HG03442 (cell line): ENCODE measurements around the gene KAZN.

Experiments
- ATAC-seq: cut with Tn5 transposase; IDR thresholded peaks from one replicate; pipeline ENCODE4 v1.9.1; 2021; ENCODE audit warnings: mild to moderate bottlenecking, moderate library complexity; ENCODE audit not compliant: unreplicated experiment

The KAZN gene

GRCh38 chr1:15064217-15064929 lies 465.9 kb downstream of the KAZN start:
- no peak for ATAC-seq

DNA sequence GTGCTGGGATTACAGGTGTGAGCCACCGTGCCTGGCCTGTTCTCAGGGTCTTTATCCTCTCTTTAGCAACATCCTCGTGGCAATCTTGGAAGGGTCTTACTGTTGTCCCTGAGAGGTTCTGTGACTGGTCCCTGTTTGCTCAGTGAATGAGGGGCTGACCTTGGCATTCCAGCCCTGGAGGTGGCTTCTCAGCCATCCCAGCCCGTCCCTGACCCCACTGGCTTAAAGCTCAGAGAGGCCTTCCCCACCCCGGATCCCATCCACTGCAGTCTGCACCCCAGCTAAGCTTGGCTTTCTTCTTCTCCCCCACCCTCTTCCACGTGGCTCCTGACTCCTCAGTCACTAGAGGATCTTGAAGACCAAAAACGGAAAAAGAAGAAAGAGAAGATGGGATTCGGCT lies 466.8 kb downstream of the KAZN start:
- ATAC-seq = no peak

DNA sequence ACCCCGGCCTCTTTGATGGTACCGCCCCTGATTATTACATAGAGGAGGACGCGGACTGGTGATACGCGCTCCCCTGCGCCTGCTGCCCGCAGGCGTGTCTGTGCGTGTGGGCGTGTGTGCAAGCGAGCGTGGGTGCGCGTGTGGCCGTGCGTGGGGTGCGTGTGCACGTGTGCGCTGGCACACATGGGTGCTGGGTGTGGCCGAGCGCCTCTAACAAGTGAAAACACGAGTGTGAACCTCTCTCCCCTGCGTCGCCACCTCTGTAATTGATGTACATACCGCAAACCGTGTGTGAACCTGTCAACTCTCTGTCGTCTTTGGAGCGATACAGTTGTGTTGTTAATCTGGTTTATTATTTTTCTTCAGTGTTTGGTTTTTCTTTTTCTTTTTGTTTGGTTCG lies 467.3 kb downstream of the KAZN start:
- ATAC-seq = no peak

DNA sequence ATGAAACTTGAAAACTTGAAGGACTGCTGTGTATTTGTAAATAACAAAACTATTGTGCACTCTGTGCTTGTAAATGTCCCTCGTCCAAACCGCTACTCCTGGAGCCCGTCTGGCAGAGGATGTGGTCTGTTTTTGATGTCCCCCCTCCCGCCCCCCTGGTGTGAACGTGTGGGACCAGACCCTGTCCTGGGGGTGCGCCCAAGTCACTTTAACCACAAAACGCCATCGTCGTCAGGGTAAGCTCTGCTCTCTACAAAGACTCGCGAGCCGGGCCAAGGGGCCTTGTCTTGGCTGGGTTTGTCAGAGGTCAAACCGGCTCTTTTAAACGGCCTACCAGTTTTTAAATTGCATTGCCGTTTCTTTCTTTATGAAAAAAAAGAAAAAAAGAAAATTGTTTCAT lies 467.7 kb downstream of the KAZN start:
- no peak for ATAC-seq

- ATAC-seq = no peak
Measured at GRCh38 chr1:15067148-15067547, 468.7 kb downstream of the KAZN start.

DNA sequence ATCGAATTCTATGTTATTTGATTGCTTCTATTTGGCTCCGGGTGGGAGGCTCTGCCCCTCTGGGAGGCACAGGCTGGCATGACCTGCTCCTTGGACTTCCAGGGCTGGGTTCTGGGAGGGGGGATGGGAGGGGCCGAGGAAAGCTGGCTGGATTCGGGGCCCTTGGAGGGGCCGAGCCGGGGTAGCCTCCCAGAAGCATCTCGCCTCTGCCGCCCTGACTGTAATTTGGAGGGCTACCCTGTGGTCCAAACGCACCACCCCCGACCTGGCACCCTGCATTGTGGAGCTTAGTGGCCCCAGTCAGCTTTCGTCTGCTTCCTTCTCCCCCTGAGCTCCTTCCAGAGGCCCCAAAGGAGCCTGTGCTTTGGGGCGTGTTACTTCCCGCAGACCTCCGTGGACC lies 469.7 kb downstream of the KAZN start:
- no peak for ATAC-seq

- ATAC-seq = no peak
Measured at GRCh38 chr1:15068997-15069396, 470.5 kb downstream of the KAZN start.

- no peak for ATAC-seq
Measured at GRCh38 chr1:15070145-15070748, 471.8 kb downstream of the KAZN start.

- ATAC-seq = no peak
Measured at GRCh38 chr1:15071936-15072335, 473.5 kb downstream of the KAZN start.

- ATAC-seq = no peak
Measured at GRCh38 chr1:15073799-15074308, 475.4 kb downstream of the KAZN start.

GRCh38 chr1:15075175-15075574 lies 476.7 kb downstream of the KAZN start:
- ATAC-seq = no peak

- ATAC-seq = no peak
Measured at GRCh38 chr1:15075817-15076216, 477.3 kb downstream of the KAZN start.

DNA sequence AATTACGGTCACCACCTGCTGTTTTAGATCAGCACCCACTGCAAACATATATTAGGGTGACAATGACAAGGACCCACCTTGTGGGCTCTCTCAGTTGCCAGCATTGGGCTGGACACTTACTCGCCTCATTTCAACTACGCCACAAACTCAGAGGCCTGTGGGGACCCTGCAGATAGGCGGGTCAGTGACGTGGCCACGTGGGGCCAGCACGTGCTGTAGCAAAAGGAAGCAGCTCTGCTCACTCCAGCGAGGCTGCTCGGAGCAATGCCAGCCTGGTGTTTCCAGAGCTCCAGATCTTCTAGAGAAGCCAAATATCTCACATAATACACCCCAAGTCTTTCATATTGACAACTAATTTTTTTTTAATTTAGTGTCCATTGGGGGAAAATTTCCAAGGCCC lies 478.3 kb downstream of the KAZN start:
- no peak for ATAC-seq

DNA sequence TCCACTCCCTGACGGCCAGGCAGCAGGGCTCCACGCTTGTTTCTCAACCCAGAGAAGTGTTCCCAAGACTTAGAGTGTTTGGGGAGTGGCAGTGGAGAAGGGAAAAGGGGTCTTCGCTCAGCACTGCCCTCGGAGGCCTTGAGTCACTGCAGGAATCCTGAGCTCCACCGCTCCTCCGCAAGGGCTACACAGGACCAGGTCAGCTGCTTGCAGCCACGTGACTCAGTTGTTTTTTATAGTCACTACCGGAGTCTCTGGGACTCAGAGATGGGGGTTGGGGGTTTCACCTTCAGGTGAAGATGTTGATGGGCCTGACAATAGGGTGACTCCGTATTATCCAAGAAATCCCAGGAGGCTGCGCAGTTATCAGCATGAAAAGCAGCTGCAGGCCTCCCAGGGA lies 478.9 kb downstream of the KAZN start:
- ATAC-seq = no peak

GRCh38 chr1:15080328-15081007 lies 482.0 kb downstream of the KAZN start:
- ATAC-seq = no peak

- ATAC-seq = no peak
Measured at GRCh38 chr1:15081102-15081501, 482.6 kb downstream of the KAZN start.

- ATAC-seq = no peak
Measured at GRCh38 chr1:15083578-15083977, 485.1 kb downstream of the KAZN start.

DNA sequence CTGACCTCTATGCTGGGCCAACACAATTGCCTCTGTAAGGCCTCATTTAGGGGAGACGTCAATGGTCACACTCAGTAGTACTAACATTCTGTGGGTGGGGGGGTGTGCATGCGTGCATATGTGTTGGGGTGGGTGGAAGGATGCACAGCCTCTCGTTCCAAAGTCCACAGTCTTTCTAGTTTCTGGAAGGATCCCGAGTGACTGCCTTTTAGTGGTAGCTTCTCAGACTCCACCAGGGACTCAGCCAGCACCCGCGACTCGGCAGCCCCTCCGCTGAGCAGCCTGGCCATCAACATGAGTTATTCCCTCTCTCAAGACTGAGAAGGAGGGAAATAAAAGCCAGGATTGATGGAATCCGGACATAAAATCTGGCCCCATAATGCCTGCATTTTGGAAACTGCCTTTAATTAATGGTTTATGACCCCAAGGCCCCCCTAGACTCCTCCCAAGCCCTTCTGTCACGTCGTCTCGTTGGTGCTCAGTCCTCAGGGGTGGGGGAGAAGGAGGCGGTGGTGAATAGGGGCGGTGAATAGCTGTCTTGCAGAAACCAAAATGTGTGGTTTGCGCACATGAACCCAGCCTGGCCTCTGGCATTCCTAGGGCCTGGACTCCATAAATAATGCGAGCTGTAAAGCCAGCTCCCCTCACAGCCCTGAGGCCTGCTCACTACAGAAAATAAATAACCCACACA lies 489.9 kb downstream of the KAZN start:
- no peak for ATAC-seq

DNA sequence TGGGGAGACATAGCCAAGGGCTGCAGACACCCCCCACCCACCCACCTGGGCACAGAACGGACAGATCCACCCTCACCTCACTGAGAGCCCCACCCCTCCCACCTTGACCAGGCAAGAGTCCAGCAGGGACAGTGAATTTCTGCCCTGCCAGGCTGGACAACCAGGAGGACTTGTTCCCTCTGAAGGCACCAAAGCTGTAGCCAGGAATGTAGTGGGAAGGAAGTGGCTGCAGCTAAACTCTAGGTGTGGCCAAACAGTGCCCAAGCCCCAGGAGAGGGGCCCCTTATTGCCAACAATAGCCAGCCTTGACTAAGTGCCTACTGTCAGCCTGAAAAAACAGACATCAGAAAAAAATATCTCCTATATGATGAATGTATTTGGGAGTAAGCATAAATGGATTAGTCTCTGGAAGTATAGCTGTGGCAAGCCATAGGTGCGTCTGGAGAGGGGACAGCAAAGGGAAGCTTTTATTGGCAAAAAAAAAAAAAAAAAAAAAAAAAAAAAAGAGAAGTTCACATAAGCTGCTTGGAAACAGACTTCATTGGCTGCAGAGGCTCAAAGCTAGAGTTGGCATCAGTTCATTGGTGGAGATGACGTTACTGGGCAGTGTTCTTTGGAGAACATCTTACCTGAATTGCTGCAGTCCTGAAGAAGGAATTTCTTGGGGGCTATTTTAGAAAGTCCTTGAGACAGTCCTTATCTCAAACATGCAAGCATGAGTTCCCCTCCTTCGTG lies 490.9 kb downstream of the KAZN start:
- no peak for ATAC-seq

DNA sequence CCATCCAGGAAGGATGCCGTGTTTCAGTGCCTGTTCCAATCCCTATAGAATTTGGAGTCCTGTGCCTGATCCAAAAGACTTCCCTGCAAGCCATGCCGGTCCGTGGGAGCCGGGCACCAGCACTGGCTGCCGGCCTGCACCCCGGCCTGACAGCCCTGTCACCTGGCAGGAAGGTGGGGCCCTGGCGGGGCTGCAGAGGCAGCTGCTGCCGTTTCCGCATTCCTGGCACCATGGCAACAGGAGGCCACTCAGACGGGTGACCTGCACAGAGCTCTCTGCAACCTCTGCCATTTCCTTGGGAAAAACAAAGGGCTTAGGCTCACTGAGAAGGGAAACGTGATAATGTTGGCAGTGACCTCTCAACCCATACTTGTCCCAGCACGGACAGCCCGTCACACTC lies 491.9 kb downstream of the KAZN start:
- no peak for ATAC-seq

DNA sequence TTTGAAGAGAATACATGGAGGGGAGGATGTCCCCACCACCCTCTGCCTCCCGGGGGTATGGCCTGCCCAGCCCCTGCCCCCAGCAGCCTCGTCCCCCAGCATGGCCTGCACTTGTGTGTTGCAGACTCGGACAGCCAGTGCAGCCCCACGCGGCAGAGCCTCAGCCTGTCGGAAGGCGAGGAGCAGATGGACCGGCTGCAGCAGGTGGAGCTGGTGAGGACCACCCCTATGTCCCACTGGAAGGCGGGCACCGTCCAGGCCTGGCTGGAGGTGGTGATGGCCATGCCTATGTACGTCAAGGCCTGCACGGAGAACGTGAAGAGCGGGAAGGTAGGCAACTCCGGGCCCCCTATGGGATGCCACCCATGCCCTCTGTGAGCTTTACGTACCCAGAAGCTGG lies 495.6 kb downstream of the KAZN start:
- no peak for ATAC-seq
